Chondrocyte (in vitro differentiated cells): Measurements from ENCODE around the gene MYCN. TPM values are rescaled to one million over a fixed set of nuclear protein-coding genes. Genes with fewer than 3 reads are reported as not detected.

Source experiments
- DNase-seq: peaks from one replicate; pipeline ENCODE4 v3.0.0; 2021; ENCODE audit warnings: mixed read lengths, low spot score
- H3K27ac Mint-ChIP-seq: one replicate; pipeline ENCODE4 v1.8.0; 2021; ENCODE audit warnings: mild to moderate bottlenecking, moderate library complexity, mixed read lengths; ENCODE audit not compliant: unreplicated experiment
- H3K27me3 Mint-ChIP-seq: 2 replicates; pipeline ENCODE4 v1.8.0; 2021; ENCODE audit warnings: low read depth, mixed read lengths
- H3K36me3 Mint-ChIP-seq: 2 replicates; pipeline ENCODE4 v1.8.0; 2021; ENCODE audit warnings: low read depth, mixed read lengths
- H3K4me1 Mint-ChIP-seq: 2 replicates; pipeline ENCODE4 v1.8.0; 2021; ENCODE audit warnings: low read depth, mild to moderate bottlenecking, mixed read lengths
- H3K4me3 Mint-ChIP-seq: one replicate; pipeline ENCODE4 v1.8.0; 2021; ENCODE audit warnings: mild to moderate bottlenecking, moderate library complexity, mixed read lengths; ENCODE audit not compliant: unreplicated experiment
- H3K9me3 Mint-ChIP-seq: 2 replicates; pipeline ENCODE4 v1.8.0; 2021; ENCODE audit warnings: low read depth, mixed read lengths
- CTCF ChIP-seq: fragments of 200-600 bp; sonication (generic); IDR thresholded peaks from 2 replicates; pipeline ENCODE4 v1.5.0; 2021; ENCODE audit warnings: antibody characterized with exemption, mild to moderate bottlenecking, moderate library complexity
- total RNA-seq: library from RNA; stranded (reverse); gene quantifications from 3 replicates; pipeline ENCODE4 v1.2.1, GENCODE V29; 2021

MYCN gene
- total RNA-seq, 1 donor from 2014 or later: 0.17 TPM

- Mint-ChIP-seq H3K4me3 (no peak overlapping the region), H3K27ac (no peak overlapping the region), H3K4me1 (peaks cover 9% of the 10 kb centered on the region), H3K9me3 (peaks cover 15% of the 10 kb centered on the region), H3K27me3 (peaks cover 5% of the 10 kb centered on the region), H3K36me3 (peaks cover 2% of the 10 kb centered on the region)
- no peak for DNase-seq
- TF ChIP-seq CTCF: no peak
These were observed 46.5 kb upstream of the MYCN start for GRCh38 chr2:15893689-15894480.

- peaks cover 9% of the 10 kb centered on the region for H3K4me1 Mint-ChIP-seq
- H3K27me3 Mint-ChIP-seq: peaks cover 5% of the 10 kb centered on the region
- DNase-seq: no peak
- peaks cover 2% of the 10 kb centered on the region for H3K36me3 Mint-ChIP-seq
- TF ChIP-seq CTCF: no peak
- H3K27ac Mint-ChIP-seq: no peak overlapping the region
- peaks cover 19% of the 10 kb centered on the region for H3K9me3 Mint-ChIP-seq
- H3K4me3 Mint-ChIP-seq: no peak overlapping the region
These were observed 45.7 kb upstream of the MYCN start for GRCh38 chr2:15894481-15895144.

GRCh38 chr2:15895615-15896469, 44.5 kb upstream of the MYCN start:
- no peak overlapping the region for H3K27ac Mint-ChIP-seq
- peaks cover 2% of the 10 kb centered on the region for H3K36me3 Mint-ChIP-seq
- DNase-seq: no peak
- H3K27me3 Mint-ChIP-seq: peaks cover 2% of the 10 kb centered on the region
- peaks cover 27% of the 10 kb centered on the region for H3K9me3 Mint-ChIP-seq
- no peak for TF ChIP-seq CTCF
- peaks cover 9% of the 10 kb centered on the region for H3K4me1 Mint-ChIP-seq
- H3K4me3 Mint-ChIP-seq: no peak overlapping the region

- Mint-ChIP-seq H3K27ac (no peak overlapping the region), H3K27me3 (peaks cover 2% of the 10 kb centered on the region), H3K9me3 (peaks cover 32% of the 10 kb centered on the region), H3K36me3 (peaks cover 5% of the 10 kb centered on the region), H3K4me1 (peaks cover 9% of the 10 kb centered on the region), H3K4me3 (no peak overlapping the region)
- no peak for TF ChIP-seq CTCF
- no peak for DNase-seq
These were observed 43.5 kb upstream of the MYCN start for GRCh38 chr2:15896859-15897258.
